NCI-H1105 treated with DMSO at 0.1 percent for 48 hours (cell line): Measurements from ENCODE around the gene CNTN1.

ENCODE experiments used
- DNase-seq: peaks from one replicate; lab custom pipeline; 2025; lab: John Stamatoyannopoulos, UW

CNTN1 gene

GRCh38 chr12:40691913-40692764 is at the start of gene CNTN1:
Gene CNTN1, plus strand, starts transcription at chr12:40692439.
- DNase-seq, result peak; percentile 96

- no peak for DNase-seq
These were observed 48.7 kb upstream of the CNTN1 start for GRCh38 chr12:40643506-40643905.

DNA sequence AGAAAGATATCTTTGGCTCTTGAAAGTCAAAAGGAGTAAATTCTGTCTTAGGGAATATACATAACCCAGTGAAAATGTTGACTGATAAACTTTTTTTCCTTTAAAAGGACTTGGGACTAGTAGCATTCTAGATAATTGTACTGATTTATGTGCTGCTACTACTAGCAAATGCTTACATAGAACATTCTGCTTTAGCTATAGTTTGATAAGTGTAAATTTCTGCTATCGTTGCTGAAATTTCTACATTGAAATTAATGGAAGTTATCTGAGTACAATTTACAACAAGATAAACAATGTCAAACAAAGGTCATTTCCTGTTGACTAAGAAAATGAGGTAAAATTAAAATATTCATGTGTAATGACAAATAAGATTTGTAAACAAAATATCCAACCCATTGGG is 48.3 kb upstream of the CNTN1 start:
- no peak for DNase-seq

- no peak for DNase-seq
These were observed 47.5 kb upstream of the CNTN1 start for GRCh38 chr12:40644708-40645107.

GRCh38 chr12:40645361-40645760 is 46.9 kb upstream of the CNTN1 start:
- no peak for DNase-seq

DNA sequence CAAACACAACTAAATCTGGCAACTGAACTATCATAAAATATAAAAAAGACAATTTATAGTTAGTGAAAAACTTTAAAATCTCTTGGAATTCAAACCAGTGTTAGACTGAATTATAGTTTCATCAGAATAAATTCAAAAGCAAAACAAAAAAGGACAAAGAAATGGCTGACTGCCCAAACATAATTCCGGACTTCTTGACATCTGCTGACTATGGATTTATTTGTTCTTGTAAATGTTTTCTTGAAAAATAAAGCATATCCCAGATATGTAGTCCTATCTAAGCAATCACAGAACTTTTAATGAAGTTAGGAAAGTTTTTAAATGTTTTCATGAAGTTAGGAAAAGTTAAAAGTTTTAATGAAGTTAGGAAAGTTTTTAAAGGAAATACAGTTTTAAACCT is 45.8 kb upstream of the CNTN1 start:
- no peak for DNase-seq

GRCh38 chr12:40646911-40647310 is 45.3 kb upstream of the CNTN1 start:
- DNase-seq, result no peak

DNA sequence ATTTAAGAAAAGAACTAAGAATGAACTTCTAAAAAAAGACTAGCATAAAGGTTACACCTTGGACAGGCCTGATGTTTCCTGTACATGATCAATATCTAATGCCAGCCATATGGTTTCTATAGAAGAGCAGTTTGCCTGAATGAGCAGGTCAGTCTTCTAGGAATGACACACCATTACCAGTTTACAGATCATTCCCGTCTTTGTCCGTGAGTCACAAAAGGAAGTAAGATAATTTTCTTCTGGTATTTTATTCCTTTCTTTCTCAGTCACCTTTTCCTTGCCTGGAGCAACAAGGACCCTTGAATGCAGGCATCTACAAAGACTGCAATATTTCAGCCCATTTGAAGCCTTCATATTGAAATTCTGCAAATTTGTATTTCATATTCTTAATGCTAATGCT is 44.6 kb upstream of the CNTN1 start:
- no peak for DNase-seq

GRCh38 chr12:40648519-40648918 is 43.7 kb upstream of the CNTN1 start:
- DNase-seq, result no peak

DNA sequence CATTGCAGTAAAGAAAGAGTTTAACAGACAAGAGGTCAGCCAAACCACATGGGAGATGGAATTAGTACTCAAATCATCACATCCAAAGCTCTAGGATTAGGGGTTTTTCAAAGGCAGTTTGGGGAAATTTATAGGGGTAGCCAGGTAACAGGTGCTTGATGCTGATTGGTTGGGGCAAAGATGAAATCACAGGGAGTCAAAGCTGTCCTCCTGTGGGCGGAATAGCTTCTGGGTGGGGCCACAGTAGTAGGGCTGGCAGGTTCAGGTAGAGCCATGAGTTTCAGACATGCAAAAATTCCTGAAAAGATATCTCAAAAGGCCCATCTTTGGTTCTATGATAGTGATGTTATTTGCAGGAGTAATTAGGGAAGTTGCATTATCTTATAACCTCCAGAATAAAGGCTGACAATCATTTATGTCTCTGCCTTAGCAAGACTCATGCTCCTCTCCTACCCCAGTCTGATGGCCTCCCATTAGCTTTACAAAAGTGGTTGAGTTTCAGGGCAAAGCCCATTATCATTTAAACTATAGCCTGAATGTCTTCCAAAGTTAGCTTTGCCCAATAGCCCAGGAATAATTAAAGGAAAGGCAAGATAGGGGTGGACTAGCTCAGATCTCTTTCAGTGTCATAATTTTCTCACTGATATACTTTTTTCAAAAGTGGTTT is 42.1 kb upstream of the CNTN1 start:
- no peak for DNase-seq

DNA sequence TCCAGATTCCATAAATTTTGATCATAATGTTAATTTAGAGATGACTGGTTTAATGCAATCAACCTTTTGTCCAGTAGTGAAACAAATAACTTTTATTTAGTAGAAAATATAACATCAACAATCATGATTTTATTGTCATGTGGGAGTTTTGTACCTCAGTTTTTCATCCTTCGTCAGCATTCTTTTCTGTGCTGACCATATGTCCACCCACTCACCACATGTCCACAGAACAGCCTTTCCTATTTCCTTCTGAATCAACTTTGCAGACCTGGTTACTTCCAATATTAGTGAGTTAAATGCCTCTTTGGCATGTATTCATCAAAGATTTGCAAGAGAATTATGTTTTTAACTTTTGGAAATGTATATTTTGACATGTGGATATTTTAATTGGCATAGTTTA is 36.8 kb upstream of the CNTN1 start:
- DNase-seq, result no peak

GRCh38 chr12:40662366-40662765 is 29.9 kb upstream of the CNTN1 start:
- no peak for DNase-seq

GRCh38 chr12:40663781-40664180 is 28.5 kb upstream of the CNTN1 start:
- DNase-seq, result no peak

DNA sequence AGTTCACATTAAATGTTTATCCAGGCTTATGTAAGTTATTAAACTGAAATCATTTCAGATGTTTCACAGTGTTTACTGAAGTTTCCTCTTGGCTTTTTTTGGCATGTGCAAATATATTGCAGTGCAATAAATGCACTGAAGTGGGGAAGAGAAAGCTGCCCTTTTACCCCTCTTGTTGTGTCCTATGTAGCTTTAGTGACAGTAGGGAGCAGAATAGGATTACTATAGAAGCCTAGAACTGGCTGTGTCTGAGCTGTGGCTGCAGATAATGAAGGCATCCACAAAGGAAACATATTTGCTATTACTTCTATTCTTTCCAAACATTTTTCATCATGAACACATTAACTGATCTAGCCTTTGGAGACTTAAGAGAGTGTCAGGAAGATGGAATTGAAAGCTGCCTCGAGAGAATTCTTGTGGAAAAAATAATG is 24.1 kb upstream of the CNTN1 start:
- no peak for DNase-seq

GRCh38 chr12:40672741-40673271 is 19.4 kb upstream of the CNTN1 start:
- no peak for DNase-seq

DNA sequence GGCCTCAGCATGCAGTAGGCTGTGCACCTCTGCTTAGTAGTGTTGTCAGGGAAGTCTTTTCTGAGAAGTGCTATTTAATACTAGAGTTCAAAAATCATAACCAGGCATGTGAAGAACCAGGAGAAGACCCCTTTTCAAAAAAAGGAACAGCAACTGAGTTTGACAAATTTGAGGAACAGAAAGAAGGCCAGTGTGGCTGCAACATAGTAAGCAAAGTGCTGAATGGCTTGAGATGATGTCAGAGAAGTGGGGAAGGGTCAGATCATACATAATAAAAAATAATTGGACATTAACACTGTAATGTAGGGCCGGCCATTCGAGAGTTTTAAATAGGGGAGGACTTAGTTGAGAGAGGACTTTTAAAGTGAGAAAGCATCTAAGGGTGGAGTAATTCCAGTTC is 11.1 kb upstream of the CNTN1 start:
- no peak for DNase-seq

DNA sequence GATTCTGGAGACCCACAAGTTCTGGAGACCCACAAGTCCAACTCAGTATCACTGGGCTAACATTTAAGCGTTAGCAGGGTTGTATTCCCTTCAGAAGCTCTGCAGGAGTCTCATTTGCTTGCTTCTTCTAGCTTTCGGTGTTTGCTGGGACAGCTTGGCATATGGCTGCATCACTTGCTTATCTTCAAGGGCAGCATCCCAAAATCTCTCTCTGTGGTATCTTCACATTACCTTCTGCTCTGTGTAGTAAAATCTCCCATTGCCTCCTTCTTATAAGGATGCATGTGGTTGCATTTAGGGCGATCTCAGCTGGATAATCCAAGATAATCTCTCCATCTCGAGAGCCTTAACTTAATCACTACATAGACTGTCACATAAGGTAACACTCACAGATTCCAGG is 7.3 kb upstream of the CNTN1 start:
- no peak for DNase-seq

DNA sequence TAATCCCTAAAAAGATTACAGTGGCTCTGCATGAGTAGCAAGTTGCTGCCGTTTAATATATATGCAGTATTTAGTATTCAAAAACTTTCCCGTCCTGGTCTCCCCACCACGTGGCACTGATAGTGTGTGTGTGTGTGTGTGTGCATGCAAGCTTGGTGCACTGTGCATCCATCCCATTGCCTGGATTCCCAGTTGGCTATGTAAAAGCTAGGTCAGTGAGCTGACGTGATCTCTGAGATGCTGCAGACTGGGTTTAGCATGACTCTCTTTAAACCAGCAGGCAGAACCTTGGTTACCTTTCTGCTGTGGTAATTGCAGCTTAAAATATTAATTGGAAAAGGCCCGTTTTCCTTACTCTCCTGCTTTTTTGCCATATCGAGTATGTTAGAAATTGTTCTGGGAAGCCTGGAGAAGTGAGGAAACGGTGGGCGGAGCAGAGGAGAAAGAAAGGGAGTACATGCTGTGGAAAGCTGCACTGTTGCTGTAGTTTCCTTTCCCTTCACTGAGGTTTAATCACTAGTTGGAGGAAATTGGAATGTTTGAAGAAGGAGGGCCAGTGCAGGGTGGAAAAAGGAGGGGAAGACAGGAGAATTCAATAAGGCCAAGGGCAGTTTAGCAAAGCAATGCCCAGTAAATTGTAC is 4.0 kb upstream of the CNTN1 start:
- DNase-seq, result no peak

- DNase-seq, result no peak
These were observed 2.7 kb upstream of the CNTN1 start for GRCh38 chr12:40689576-40689975.

GRCh38 chr12:40692765-40693206 is 547 bp downstream of the CNTN1 start:
- peak; percentile 79 for DNase-seq

DNA sequence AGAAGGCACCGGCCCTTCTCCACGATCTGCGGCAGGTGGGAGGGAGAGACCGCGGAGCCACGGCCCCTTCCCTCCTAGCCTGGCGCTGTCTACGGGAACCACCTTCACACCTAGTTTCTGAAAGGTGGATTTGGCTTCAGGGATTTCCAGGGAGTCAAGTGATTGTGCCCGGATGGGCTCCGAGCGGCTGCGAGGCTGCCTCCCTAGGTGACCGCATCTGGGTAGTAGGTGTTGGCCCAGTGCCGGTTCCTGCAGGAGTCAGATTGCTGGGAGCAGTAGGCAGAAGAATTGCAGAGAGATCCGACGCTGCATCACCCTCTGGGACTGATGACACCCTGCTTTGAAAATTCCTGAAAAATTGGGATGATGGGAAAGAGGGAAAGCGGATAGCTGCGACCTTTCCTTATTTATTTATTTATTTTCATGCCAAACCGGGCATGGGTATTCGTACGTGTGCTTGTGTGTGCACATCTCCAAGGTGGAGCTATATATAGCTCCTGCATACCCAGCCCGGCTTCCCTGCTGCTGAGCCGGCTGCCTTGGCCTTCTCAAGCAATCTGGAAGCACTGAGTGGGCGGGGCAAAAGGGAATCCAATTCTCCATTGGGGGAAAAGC is 1.1 kb downstream of the CNTN1 start:
- peak; percentile 92 for DNase-seq

- DNase-seq, result peak; percentile 98
These were observed 5.5 kb downstream of the CNTN1 start for GRCh38 chr12:40697566-40698259.
